ENCODE results near the gene RAC2.

RAC2 gene

DNA sequence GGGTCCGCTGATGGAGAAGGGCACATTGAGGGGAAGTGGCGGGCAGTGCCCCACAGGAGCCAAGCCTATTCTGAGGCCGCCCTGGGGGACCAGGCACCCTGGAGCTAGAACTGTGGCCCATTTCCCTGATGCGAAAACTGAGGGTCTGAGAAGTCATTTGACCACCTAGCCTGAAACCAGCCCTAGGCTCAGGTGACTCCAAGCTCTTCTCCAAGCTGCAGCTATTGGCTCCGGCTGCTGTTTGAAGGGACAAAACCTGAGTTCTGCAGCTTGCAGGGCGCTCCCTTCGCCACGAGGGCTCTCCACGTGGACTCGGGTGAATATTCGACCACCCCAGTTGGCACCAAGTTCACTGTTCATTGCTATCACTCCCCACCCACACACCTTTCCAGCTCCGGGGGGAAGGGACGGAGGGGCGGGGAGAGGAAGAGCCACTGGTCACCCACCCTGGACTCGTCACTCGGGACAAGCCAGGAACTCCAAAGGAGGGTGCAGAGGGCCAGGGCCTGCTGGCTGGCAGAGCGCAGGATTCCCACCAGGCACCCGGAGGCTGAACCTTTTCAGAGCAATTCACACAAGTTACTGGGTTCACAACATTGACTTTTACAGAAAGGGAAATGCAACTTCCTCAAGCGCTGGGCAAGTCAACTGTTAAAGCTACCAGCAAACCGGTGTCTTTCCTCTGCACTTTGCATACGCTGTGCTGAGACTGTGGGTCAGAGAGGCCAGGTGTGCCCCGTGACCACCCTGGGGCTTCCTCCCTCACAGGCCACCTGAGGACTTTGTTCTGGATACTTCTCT is 1.1 kb upstream of the RAC2 start:
- no peak for TF ChIP-seq CTCF (IDR thresholded peaks at IDR 0.05; ENCODE audit: low read depth, low read length)
- DNase-seq (ENCODE audit: extremely low read depth, low read depth): no peak

DNA sequence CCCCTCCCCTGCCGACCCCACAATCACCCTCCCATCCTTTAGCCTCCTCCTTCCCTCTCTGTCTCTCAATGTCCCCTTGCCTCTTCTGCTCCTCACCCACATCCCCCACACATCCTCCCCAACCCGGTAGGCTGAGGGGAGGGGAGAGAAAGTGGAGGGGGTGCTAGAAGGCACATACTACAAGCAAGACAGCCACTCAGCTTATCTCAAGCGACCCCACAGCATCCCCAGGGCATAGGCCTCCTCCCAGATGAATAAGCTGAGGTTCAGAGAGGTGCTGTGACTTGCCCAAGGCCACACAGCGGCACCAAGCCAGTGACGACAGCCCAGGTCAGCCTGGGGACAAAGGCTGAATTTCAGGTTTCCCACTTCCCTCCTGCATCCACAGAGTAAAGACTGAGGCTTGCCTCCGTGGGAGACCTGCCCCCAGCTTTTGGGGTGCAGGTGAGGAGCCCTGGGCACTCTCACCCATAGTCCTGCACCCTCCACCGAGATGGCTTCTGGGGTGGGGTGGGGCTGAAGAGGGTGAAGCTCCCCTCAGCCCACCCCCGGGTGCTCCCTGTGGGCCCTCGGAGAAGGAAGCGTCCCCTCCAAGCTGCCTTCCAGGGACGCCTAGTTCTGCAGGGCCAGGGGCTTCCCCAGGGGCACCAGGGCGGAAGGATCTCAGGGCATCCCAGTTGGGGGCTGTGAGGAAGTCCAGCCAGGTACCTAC is 511 bp downstream of the RAC2 start:
- TF ChIP-seq CTCF (IDR thresholded peaks at IDR 0.05; ENCODE audit: low read depth, low read length): no peak
- DNase-seq (ENCODE audit: extremely low read depth, low read depth): no peak

DNA sequence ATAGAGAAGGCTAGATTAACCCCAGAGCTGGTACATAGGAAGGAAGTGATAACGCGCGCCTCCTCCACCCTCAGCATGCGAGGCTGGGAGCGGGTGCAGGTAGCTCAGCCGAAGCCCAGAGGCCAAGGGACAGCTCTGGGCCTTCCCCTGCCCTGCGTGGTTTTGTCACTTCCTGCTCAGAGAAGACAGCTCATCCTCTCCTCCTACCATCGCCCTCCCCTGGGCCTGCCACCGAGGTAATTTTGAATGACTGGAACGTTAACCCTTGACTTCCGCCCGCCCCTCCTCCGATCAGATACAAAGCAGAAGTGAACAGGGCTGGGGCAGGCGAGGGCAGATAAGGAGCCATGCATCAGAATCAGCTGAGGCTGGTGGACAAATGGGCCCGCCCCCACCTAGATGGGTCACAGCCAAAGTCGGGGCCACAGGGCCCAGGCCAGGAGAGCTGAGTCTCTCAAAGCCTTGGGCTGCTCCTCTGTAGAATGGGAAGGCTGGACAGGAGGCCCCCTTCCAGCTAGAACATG is 1.6 kb downstream of the RAC2 start:
- no peak for DNase-seq (ENCODE audit: extremely low read depth, low read depth)

GRCh38 chr22:37241351-37242142 is 2.5 kb downstream of the RAC2 start:
- no peak for DNase-seq (ENCODE audit: extremely low read depth, low read depth)
- TF ChIP-seq CTCF (IDR thresholded peaks at IDR 0.05; ENCODE audit: low read depth, low read length): no peak

More for the DNA sequence above, 1.6 kb downstream of the RAC2 start:
- TF ChIP-seq CTCF (IDR thresholded peaks at IDR 0.05; ENCODE audit: low read depth, low read length): no peak

GRCh38 chr22:37240941-37241320 is 3.1 kb downstream of the RAC2 start:
- DNase-seq (ENCODE audit: extremely low read depth, low read depth): no peak
- no peak for TF ChIP-seq CTCF (IDR thresholded peaks at IDR 0.05; ENCODE audit: low read depth, low read length)

- no peak for DNase-seq (ENCODE audit: extremely low read depth, low read depth)
- no peak for TF ChIP-seq CTCF (IDR thresholded peaks at IDR 0.05; ENCODE audit: low read depth, low read length)
These were observed 3.7 kb downstream of the RAC2 start for GRCh38 chr22:37240240-37240940.

Data from AG09319 (cell line).